ENCODE measurements around the gene TCF7. TPM values are rescaled to one million over a fixed set of nuclear protein-coding genes. Genes with fewer than 3 reads are reported as not detected.

TCF7 gene
- total RNA-seq, 1 experiment from 2014 or later: 11.1 TPM

Other genes starting within 250 kb of the TCF7 start
- 75.1 and 90.7 TPM in 2 replicates for gene C5orf15, start 146.1 kb upstream of the TCF7 start, total RNA-seq (2014; rRNA removed; shearing (Covaris generic))
- gene VDAC1, start 109.7 kb upstream of the TCF7 start, total RNA-seq (2014; rRNA removed; shearing (Covaris generic)): 410 and 470 TPM in 2 replicates
- gene SKP1, start 62.3 kb downstream of the TCF7 start, total RNA-seq (2014; rRNA removed; shearing (Covaris generic)): 396 and 436 TPM in 2 replicates
- gene PPP2CA, start 111.4 kb downstream of the TCF7 start, total RNA-seq (2014; rRNA removed; shearing (Covaris generic)): 304 and 405 TPM in 2 replicates

Measured in G401 (cell line).